HepG2 (cell line): ENCODE results near the gene FMN2. TPM values are rescaled to one million over a fixed set of nuclear protein-coding genes. Genes with fewer than 3 reads are reported as not detected.

Experiments
- ETV5 ChIP-seq: IDR thresholded peaks from 2 replicates; pipeline ENCODE4 v1.6.1; 2018; ENCODE audit warnings: missing biosample characterization, missing genetic modification reagents, inconsistent platforms, borderline replicate concordance
- GABPB1 ChIP-seq: IDR thresholded peaks from 2 replicates; pipeline ENCODE4 v1.6.1; 2016; ENCODE audit warnings: mild to moderate bottlenecking, missing genetic modification reagents, moderate library complexity, missing compliant biosample characterization
- IRF2 ChIP-seq: IDR thresholded peaks from 2 replicates; pipeline ENCODE4 v1.6.1; 2018; ENCODE audit warnings: missing genetic modification reagents, missing compliant biosample characterization
- KLF9 ChIP-seq: IDR thresholded peaks from 2 replicates; pipeline ENCODE4 v1.6.1; 2016; ENCODE audit warnings: low read depth
- NRL ChIP-seq: sonication (generic); formaldehyde crosslinking; IDR thresholded peaks from 2 replicates; pipeline ENCODE4 v1.5.0; 2020; ENCODE audit warnings: missing genetic modification reagents, mild to moderate bottlenecking, moderate library complexity, borderline replicate concordance
- SRF ChIP-seq: IDR thresholded peaks from 2 replicates; pipeline ENCODE4 v1.6.1; 2011; ENCODE audit warnings: mild to moderate bottlenecking, low read depth, low read length, moderate library complexity
- ZNF761 ChIP-seq: sonication (generic); formaldehyde crosslinking; conservative IDR thresholded peaks from 2 replicates; pipeline ENCODE4 v1.4.0; 2020; ENCODE audit warnings: mild to moderate bottlenecking, missing genetic modification reagents
- polyA plus RNA-seq, 8 experiments: library from polyadenylated mRNA; depleted of rRNA in 3 of 8; stranded (reverse) in 7 of 8; unstranded in 1 of 8; fragments of >200 nt; fragmentation: Illumina TruSeq in 4 of 8; extraction: Trizol in 4 of 8; gene quantifications; 2 replicates each; pipeline versions ENCODE4 v1.2.1 to v1.2.3, GENCODE V29; 2011 to 2016; ENCODE audit warnings: low read depth in 4 of 8, missing spikeins in 1 of 8, mixed read lengths in 1 of 8; ENCODE audit not compliant: insufficient read depth in 1 of 8
- total RNA-seq, 5 experiments: library from RNA; depleted of rRNA; stranded (reverse); fragments of >200 nt; fragmentation: Illumina TruSeq; extraction: Trizol; gene quantifications; 2 replicates each; pipeline ENCODE4 v1.2.3, GENCODE V29; 2016; ENCODE audit warnings: low read depth in 1 of 5
- TF ChIP-seq, protein P1 (sequence below): sonication (generic); formaldehyde crosslinking; IDR thresholded peaks from 2 replicates; pipeline ENCODE4 v1.5.1; 2020; ENCODE audit warnings: mild to moderate bottlenecking, missing genetic modification reagents, borderline replicate concordance
- TF ChIP-seq, protein P2 (sequence below): sonication (generic); formaldehyde crosslinking; IDR thresholded peaks from 2 replicates; pipeline ENCODE4 v1.8.1; 2023; ENCODE audit warnings: mild to moderate bottlenecking, missing genetic modification reagents
- TF ChIP-seq, protein P3 (sequence below): sonication (generic); formaldehyde crosslinking; IDR thresholded peaks from 2 replicates; pipeline ENCODE4 v1.8.0; 2022; ENCODE audit warnings: missing genetic modification reagents, mild to moderate bottlenecking, borderline replicate concordance
- TF ChIP-seq, protein P4 (sequence below): sonication (generic); formaldehyde crosslinking; IDR thresholded peaks from 2 replicates; pipeline ENCODE4 v1.5.0; 2020; ENCODE audit warnings: mild to moderate bottlenecking, missing genetic modification reagents
- TF ChIP-seq, protein P5 (sequence below): IDR thresholded peaks from 2 replicates; pipeline ENCODE4 v1.6.1; 2016; ENCODE audit warnings: missing genetic modification reagents, missing compliant biosample characterization

FMN2 gene
- total and polyA plus RNA-seq, 2 of the 13 experiments (the other 11 are each of a cell fraction or from before 2014, with no cell fraction given) = not detected

DNA sequence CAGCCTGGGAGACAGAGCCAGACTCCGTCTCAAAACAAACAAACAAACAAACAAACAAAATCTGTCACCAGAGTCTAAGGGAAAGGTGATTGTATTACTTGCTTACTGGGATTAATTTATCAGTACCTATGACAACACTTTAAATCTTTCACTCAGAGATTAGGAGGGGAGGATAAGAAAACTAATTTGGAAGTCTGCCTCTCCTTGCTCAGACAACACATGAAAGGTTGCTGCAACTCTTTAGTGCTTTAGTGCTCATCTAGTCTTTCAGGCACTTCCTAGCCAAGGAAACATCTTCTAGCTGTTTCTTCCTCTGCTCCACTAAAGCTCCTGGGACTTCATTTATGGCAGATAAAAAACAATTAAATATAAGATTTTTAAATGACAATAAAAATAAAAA, 7.3 kb upstream of the FMN2 start (continued):
- TF ChIP-seq, protein P1, sequence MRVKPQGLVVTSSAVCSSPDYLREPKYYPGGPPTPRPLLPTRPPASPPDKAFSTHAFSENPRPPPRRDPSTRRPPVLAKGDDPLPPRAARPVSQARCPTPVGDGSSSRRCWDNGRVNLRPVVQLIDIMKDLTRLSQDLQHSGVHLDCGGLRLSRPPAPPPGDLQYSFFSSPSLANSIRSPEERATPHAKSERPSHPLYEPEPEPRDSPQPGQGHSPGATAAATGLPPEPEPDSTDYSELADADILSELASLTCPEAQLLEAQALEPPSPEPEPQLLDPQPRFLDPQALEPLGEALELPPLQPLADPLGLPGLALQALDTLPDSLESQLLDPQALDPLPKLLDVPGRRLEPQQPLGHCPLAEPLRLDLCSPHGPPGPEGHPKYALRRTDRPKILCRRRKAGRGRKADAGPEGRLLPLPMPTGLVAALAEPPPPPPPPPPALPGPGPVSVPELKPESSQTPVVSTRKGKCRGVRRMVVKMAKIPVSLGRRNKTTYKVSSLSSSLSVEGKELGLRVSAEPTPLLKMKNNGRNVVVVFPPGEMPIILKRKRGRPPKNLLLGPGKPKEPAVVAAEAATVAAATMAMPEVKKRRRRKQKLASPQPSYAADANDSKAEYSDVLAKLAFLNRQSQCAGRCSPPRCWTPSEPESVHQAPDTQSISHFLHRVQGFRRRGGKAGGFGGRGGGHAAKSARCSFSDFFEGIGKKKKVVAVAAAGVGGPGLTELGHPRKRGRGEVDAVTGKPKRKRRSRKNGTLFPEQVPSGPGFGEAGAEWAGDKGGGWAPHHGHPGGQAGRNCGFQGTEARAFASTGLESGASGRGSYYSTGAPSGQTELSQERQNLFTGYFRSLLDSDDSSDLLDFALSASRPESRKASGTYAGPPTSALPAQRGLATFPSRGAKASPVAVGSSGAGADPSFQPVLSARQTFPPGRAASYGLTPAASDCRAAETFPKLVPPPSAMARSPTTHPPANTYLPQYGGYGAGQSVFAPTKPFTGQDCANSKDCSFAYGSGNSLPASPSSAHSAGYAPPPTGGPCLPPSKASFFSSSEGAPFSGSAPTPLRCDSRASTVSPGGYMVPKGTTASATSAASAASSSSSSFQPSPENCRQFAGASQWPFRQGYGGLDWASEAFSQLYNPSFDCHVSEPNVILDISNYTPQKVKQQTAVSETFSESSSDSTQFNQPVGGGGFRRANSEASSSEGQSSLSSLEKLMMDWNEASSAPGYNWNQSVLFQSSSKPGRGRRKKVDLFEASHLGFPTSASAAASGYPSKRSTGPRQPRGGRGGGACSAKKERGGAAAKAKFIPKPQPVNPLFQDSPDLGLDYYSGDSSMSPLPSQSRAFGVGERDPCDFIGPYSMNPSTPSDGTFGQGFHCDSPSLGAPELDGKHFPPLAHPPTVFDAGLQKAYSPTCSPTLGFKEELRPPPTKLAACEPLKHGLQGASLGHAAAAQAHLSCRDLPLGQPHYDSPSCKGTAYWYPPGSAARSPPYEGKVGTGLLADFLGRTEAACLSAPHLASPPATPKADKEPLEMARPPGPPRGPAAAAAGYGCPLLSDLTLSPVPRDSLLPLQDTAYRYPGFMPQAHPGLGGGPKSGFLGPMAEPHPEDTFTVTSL (CRISPR knock-in tag) = no peak
- TF ChIP-seq ETV5 (CRISPR knock-in tag) (no peak), ZNF761 (CRISPR knock-in tag) (no peak), GABPB1 (CRISPR knock-in tag) (no peak), NRL (no peak), IRF2 (CRISPR knock-in tag) (no peak), SRF (no peak), KLF9 (no peak)
- TF ChIP-seq, protein P2, sequence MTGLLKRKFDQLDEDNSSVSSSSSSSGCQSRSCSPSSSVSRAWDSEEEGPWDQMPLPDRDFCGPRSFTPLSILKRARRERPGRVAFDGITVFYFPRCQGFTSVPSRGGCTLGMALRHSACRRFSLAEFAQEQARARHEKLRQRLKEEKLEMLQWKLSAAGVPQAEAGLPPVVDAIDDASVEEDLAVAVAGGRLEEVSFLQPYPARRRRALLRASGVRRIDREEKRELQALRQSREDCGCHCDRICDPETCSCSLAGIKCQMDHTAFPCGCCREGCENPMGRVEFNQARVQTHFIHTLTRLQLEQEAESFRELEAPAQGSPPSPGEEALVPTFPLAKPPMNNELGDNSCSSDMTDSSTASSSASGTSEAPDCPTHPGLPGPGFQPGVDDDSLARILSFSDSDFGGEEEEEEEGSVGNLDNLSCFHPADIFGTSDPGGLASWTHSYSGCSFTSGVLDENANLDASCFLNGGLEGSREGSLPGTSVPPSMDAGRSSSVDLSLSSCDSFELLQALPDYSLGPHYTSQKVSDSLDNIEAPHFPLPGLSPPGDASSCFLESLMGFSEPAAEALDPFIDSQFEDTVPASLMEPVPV (CRISPR knock-in tag) = no peak
- TF ChIP-seq, protein P3, sequence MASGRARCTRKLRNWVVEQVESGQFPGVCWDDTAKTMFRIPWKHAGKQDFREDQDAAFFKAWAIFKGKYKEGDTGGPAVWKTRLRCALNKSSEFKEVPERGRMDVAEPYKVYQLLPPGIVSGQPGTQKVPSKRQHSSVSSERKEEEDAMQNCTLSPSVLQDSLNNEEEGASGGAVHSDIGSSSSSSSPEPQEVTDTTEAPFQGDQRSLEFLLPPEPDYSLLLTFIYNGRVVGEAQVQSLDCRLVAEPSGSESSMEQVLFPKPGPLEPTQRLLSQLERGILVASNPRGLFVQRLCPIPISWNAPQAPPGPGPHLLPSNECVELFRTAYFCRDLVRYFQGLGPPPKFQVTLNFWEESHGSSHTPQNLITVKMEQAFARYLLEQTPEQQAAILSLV (CRISPR knock-in tag) = no peak
- TF ChIP-seq, protein P4, sequence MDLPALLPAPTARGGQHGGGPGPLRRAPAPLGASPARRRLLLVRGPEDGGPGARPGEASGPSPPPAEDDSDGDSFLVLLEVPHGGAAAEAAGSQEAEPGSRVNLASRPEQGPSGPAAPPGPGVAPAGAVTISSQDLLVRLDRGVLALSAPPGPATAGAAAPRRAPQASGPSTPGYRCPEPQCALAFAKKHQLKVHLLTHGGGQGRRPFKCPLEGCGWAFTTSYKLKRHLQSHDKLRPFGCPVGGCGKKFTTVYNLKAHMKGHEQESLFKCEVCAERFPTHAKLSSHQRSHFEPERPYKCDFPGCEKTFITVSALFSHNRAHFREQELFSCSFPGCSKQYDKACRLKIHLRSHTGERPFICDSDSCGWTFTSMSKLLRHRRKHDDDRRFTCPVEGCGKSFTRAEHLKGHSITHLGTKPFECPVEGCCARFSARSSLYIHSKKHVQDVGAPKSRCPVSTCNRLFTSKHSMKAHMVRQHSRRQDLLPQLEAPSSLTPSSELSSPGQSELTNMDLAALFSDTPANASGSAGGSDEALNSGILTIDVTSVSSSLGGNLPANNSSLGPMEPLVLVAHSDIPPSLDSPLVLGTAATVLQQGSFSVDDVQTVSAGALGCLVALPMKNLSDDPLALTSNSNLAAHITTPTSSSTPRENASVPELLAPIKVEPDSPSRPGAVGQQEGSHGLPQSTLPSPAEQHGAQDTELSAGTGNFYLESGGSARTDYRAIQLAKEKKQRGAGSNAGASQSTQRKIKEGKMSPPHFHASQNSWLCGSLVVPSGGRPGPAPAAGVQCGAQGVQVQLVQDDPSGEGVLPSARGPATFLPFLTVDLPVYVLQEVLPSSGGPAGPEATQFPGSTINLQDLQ (CRISPR knock-in tag) = no peak
- TF ChIP-seq, protein P5, sequence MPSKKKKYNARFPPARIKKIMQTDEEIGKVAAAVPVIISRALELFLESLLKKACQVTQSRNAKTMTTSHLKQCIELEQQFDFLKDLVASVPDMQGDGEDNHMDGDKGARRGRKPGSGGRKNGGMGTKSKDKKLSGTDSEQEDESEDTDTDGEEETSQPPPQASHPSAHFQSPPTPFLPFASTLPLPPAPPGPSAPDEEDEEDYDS (CRISPR knock-in tag) = no peak
